Measurements from ENCODE around the gene NCK2.

Gene NCK2

GRCh38 chr2:105928086-105928485 lies 183.4 kb downstream of the NCK2 start:
- DNase-seq (ENCODE audit: low spot score): no peak

GRCh38 chr2:105928563-105928962 lies 183.9 kb downstream of the NCK2 start:
- DNase-seq (ENCODE audit: low spot score): no peak

GRCh38 chr2:105929516-105929915 lies 184.8 kb downstream of the NCK2 start:
- peak; percentile 78 for DNase-seq (ENCODE audit: low spot score)

- no peak for DNase-seq (ENCODE audit: low spot score)
These were observed 187.9 kb downstream of the NCK2 start for GRCh38 chr2:105932582-105932981.

GRCh38 chr2:105933906-105934305 lies 189.2 kb downstream of the NCK2 start:
- DNase-seq (ENCODE audit: low spot score): no peak

- DNase-seq (ENCODE audit: low spot score): peak; percentile 62
These were observed 189.8 kb downstream of the NCK2 start for GRCh38 chr2:105934467-105934866.

GRCh38 chr2:105935063-105935462 lies 190.4 kb downstream of the NCK2 start:
- peak; percentile 43 for DNase-seq (ENCODE audit: low spot score)

- no peak for DNase-seq (ENCODE audit: low spot score)
These were observed 192.2 kb downstream of the NCK2 start for GRCh38 chr2:105936954-105937353.

GRCh38 chr2:105937498-105938097 lies 192.9 kb downstream of the NCK2 start:
- DNase-seq (ENCODE audit: low spot score): no peak
